Smooth muscle cell (in vitro differentiated cells): ENCODE results near the gene B3GAT1. TPM values are rescaled to one million over a fixed set of nuclear protein-coding genes. Genes with fewer than 3 reads are reported as not detected.

Experiments used
- DNase-seq: peaks from one replicate; lab custom pipeline; 2025; ENCODE audit not compliant: unreplicated experiment; lab: John Stamatoyannopoulos, UW
- H2AFZ ChIP-seq: fragments of 200-600 bp; sonication (generic); 2 replicates; pipeline ENCODE4 v1.6.0; 2016; ENCODE audit warnings: antibody characterized with exemption, low read depth, mild to moderate bottlenecking
- H3F3A ChIP-seq: fragments of 200-600 bp; sonication (generic); 2 replicates; pipeline ENCODE4 v1.6.0; 2017; ENCODE audit warnings: antibody characterized with exemption, low read depth
- H3K27ac ChIP-seq: fragments of 200-600 bp; sonication (generic); 2 replicates; pipeline ENCODE4 v1.5.1; 2016; ENCODE audit warnings: low read depth, mild to moderate bottlenecking
- H3K27me3 ChIP-seq: fragments of 200-600 bp; sonication (generic); 2 replicates; pipeline ENCODE4 v1.6.1; 2016; ENCODE audit warnings: low read depth, mild to moderate bottlenecking
- H3K36me3 ChIP-seq: fragments of 200-600 bp; sonication (generic); 2 replicates; pipeline ENCODE4 v1.5.1; 2016; ENCODE audit warnings: low read depth
- H3K4me1 ChIP-seq: fragments of 200-600 bp; sonication (generic); 2 replicates; pipeline ENCODE4 v1.5.1; 2016; ENCODE audit warnings: low read depth
- H3K4me2 ChIP-seq: fragments of 200-600 bp; sonication (generic); 2 replicates; pipeline ENCODE4 v1.6.0; 2016; ENCODE audit warnings: mild to moderate bottlenecking
- H3K4me3 ChIP-seq: fragments of 200-600 bp; sonication (generic); 2 replicates; pipeline ENCODE4 v1.5.1; 2016; ENCODE audit warnings: mild to moderate bottlenecking
- H3K79me2 ChIP-seq: fragments of 200-600 bp; sonication (generic); 2 replicates; pipeline ENCODE4 v1.6.0; 2016; ENCODE audit warnings: low read depth, mild to moderate bottlenecking
- H3K9ac ChIP-seq: fragments of 200-600 bp; sonication (generic); 2 replicates; pipeline ENCODE4 v1.6.0; 2016; ENCODE audit warnings: low read depth
- H3K9me3 ChIP-seq: fragments of 200-600 bp; sonication (generic); replicated peaks from 2 replicates; pipeline ENCODE4 v1.5.1; 2016; ENCODE audit warnings: low read depth
- H4K20me1 ChIP-seq: fragments of 200-600 bp; sonication (generic); 2 replicates; pipeline ENCODE4 v1.6.0; 2016; ENCODE audit warnings: low read depth
- WGBS: methylation state at CpG from one replicate; pipeline ENCODE4 v1.1.7; 2016; ENCODE audit warnings: low lambda C conversion rate; 5-methylcytosine and 5-hydroxymethylcytosine counted together
- polyA plus RNA-seq: library from polyadenylated mRNA; unstranded; fragments of >200 nt; fragmentation: Nextera tagmentation; extraction: Ambion mirVana; gene quantifications from 2 replicates; pipeline ENCODE4 v1.2.1, GENCODE V29; 2016
- total RNA-seq: library from RNA; depleted of rRNA; stranded (reverse); fragments of >200 nt; gene quantifications from 2 replicates; pipeline ENCODE4 v1.2.3, GENCODE V29; 2014
- TF ChIP-seq, protein P1 (sequence below): fragments of 200-600 bp; sonication (generic); IDR thresholded peaks from 2 replicates; pipeline ENCODE4 v1.5.1; 2017; ENCODE audit warnings: borderline replicate concordance, mild to moderate bottlenecking, antibody characterized with exemption; ENCODE audit not compliant: insufficient read depth, poor library complexity, severe bottlenecking

B3GAT1 gene
- total and polyA plus RNA-seq, 2 experiments from 2014 or later: not detected

DNA sequence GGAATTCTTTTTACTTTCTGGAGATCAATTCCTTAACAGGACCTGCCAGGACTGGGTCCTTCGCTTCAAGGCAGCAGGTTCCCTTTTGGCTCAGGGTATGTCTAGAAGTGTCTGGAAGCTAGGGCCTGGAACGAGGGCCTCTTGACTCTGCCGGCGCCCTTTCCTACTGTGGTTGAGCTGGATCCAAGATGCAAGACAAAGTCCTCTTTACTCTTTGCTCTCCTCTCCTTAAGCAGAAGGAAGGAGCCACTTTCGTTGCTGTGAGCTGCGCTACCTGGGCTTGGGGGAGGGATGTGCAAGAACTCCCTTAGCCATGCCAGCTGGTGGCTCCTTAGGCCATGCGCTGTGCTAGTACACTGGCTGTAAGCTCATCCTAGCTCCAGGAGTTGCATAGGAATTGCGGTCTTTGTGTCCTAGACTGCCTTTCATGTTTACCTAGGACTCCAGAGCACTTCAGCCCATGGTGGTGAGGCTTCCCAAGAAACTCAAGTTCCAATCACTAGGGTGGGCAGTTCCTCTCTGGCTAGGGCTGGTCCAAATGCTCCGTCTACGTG lies 62.2 kb downstream of the B3GAT1 start:
- Histone ChIP-seq H2AFZ (no peak overlapping the region), H3K9me3 (no peaks in the 10 kb centered on the region), H3K79me2 (no peaks in the 10 kb centered on the region), H3K27ac (no peak overlapping the region), H3K4me3 (no peak overlapping the region), H4K20me1 (no peaks in the 10 kb centered on the region), H3K9ac (no peak overlapping the region), H3K27me3 (no peaks in the 10 kb centered on the region), H3K4me1 (no peaks in the 10 kb centered on the region), H3K4me2 (no peak overlapping the region), H3F3A (no peaks in the 10 kb centered on the region), H3K36me3 (no peaks in the 10 kb centered on the region)
- TF ChIP-seq, protein P1, sequence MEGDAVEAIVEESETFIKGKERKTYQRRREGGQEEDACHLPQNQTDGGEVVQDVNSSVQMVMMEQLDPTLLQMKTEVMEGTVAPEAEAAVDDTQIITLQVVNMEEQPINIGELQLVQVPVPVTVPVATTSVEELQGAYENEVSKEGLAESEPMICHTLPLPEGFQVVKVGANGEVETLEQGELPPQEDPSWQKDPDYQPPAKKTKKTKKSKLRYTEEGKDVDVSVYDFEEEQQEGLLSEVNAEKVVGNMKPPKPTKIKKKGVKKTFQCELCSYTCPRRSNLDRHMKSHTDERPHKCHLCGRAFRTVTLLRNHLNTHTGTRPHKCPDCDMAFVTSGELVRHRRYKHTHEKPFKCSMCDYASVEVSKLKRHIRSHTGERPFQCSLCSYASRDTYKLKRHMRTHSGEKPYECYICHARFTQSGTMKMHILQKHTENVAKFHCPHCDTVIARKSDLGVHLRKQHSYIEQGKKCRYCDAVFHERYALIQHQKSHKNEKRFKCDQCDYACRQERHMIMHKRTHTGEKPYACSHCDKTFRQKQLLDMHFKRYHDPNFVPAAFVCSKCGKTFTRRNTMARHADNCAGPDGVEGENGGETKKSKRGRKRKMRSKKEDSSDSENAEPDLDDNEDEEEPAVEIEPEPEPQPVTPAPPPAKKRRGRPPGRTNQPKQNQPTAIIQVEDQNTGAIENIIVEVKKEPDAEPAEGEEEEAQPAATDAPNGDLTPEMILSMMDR: no peak
- WGBS: 82% methylated on average over 10 of the region's 10 CpGs
- DNase-seq: no peak

DNA sequence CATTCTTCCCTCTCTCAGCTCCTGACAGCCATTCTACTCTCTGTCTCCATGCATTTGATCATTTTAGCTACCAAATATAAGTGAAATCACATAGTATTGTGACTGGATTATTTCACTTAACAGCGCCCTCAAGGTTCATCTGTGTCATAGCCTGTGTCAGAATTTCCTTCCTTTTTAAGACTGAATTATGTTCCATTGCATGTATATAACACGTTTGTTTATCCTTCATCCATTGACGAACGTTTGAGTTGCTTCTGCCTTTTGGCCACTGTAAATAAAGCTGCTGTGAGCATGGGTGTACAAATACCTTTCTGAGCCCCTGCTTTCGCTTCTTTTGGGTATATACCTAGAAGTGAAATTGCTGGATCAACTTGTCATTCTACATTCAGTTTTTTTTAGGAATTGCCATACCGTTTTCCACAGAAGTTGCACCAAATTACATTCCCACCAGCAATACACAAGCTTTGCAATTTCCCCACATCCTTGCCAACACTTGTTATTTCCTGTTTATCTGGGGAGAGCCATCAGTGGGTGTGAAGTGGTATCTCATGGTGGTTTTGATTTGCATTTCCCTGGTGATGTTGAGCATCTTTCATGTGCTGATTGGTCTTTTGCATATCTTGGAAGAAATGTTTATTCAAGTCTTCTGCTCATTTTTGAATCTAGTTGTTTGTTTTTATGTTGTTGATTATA lies 62.8 kb downstream of the B3GAT1 start:
- no peaks in the 10 kb centered on the region for H4K20me1 ChIP-seq
- no peak overlapping the region for H3K4me2 ChIP-seq
- DNase-seq: no peak
- no peak overlapping the region for H2AFZ ChIP-seq
- WGBS: 73% methylated on average over 6 of the region's 6 CpGs
- H3F3A ChIP-seq: no peaks in the 10 kb centered on the region
- H3K9ac ChIP-seq: no peak overlapping the region
- TF ChIP-seq, protein P1: no peak
- H3K27me3 ChIP-seq: no peaks in the 10 kb centered on the region
- no peaks in the 10 kb centered on the region for H3K79me2 ChIP-seq
- no peaks in the 10 kb centered on the region for H3K9me3 ChIP-seq
- no peaks in the 10 kb centered on the region for H3K4me1 ChIP-seq
- H3K4me3 ChIP-seq: no peak overlapping the region
- no peak overlapping the region for H3K27ac ChIP-seq
- no peaks in the 10 kb centered on the region for H3K36me3 ChIP-seq

DNA sequence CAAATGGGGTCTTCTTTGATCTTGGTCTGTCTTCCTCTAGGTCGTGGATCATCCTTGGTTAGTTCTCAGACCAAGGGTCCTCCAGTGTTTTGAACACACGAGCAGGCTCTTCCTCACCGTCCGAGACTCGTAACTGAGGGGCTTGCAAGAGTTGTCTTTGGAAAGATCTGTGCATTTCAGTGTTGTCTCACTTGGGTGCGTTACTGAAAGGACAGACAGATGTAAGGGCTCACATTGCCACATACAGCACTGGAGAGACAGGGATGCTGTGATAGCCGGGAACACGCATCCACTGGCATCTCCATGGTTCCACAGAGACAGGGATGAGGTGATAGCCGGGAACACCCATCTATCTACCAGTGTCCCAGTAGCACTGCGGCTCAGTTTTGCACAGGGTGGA lies 64.6 kb downstream of the B3GAT1 start:
- Histone ChIP-seq H3K27me3 (no peaks in the 10 kb centered on the region), H3K4me2 (no peak overlapping the region), H2AFZ (no peak overlapping the region), H3K36me3 (no peaks in the 10 kb centered on the region), H3K79me2 (no peaks in the 10 kb centered on the region), H3K27ac (no peak overlapping the region), H3K9me3 (no peaks in the 10 kb centered on the region), H3K4me3 (no peak overlapping the region), H4K20me1 (no peaks in the 10 kb centered on the region), H3F3A (no peaks in the 10 kb centered on the region), H3K4me1 (no peaks in the 10 kb centered on the region), H3K9ac (no peak overlapping the region)
- 92% methylated on average over 10 of the region's 10 CpGs for WGBS
- DNase-seq: no peak
- TF ChIP-seq, protein P1: no peak

DNA sequence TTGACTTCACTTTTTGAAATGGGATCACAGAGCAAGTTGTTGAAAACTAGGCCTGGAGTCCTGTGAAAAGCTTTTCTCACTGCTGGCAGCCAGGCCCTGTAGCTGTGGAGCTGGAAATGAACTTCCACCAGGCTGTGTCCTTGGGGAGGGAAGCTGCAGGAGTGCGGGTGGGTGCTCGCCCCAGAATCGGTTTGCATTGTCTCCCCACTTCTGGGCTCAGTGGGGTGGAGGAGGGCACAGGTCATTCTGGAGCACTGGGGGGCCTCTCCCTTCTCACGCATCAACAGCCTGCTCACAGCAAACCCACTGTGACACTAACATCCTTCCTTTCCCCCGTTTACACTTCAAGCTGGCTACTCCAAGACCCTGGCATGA lies 65.1 kb downstream of the B3GAT1 start:
- Histone ChIP-seq H3K36me3 (no peaks in the 10 kb centered on the region), H3K27me3 (no peaks in the 10 kb centered on the region), H3K79me2 (no peaks in the 10 kb centered on the region), H3K4me1 (no peaks in the 10 kb centered on the region), H3F3A (no peaks in the 10 kb centered on the region), H3K9ac (no peak overlapping the region), H2AFZ (no peak overlapping the region), H3K4me2 (no peak overlapping the region), H3K9me3 (no peaks in the 10 kb centered on the region), H4K20me1 (no peaks in the 10 kb centered on the region), H3K27ac (no peak overlapping the region), H3K4me3 (no peak overlapping the region)
- DNase-seq: no peak
- TF ChIP-seq, protein P1: no peak
- WGBS: 82% methylated on average over 5 of the region's 5 CpGs
